ENCODE measurements around the gene HMMR.

The HMMR gene

GRCh38 chr5:163459819-163460561, 442 bp upstream of the HMMR start, which contains the start of gene NUDCD2:
TSS of gene NUDCD2 (minus strand) at chr5:163460102. CDS start at chr5:163460050, 52 bp downstream.
- DNase-seq = peak; percentile 93

GRCh38 chr5:163463063-163463435, 2.6 kb downstream of the HMMR start:
- no peak for DNase-seq

GRCh38 chr5:163467682-163468081, 7.2 kb downstream of the HMMR start:
- no peak for DNase-seq

GRCh38 chr5:163473635-163474243, 13.3 kb downstream of the HMMR start:
- no peak for DNase-seq

GRCh38 chr5:163475411-163475810, 15.0 kb downstream of the HMMR start:
- DNase-seq = no peak

- DNase-seq = no peak
Observed at GRCh38 chr5:163478126-163478981, 17.9 kb downstream of the HMMR start.

GRCh38 chr5:163478982-163479271, 18.5 kb downstream of the HMMR start:
- DNase-seq = no peak

- peak; percentile 12 for DNase-seq
Observed at GRCh38 chr5:163489055-163489744, 28.8 kb downstream of the HMMR start.

- DNase-seq = no peak
Observed at GRCh38 chr5:163489745-163490075, 29.3 kb downstream of the HMMR start.

- no peak for DNase-seq
Observed at GRCh38 chr5:163496286-163496685, 35.9 kb downstream of the HMMR start.

GRCh38 chr5:163497315-163497714, 36.9 kb downstream of the HMMR start:
- DNase-seq = no peak

- no peak for DNase-seq
Observed at GRCh38 chr5:163498886-163499285, 38.5 kb downstream of the HMMR start.

GRCh38 chr5:163502521-163502920, 42.1 kb downstream of the HMMR start:
- no peak for DNase-seq

- DNase-seq = peak; percentile 36
Observed at GRCh38 chr5:163503106-163504078, 43.0 kb downstream of the HMMR start.

- peak; percentile 59 for DNase-seq
Observed at GRCh38 chr5:163504079-163504931, 43.9 kb downstream of the HMMR start.

GRCh38 chr5:163505049-163505367, 44.6 kb downstream of the HMMR start:
- DNase-seq = no peak

GRCh38 chr5:163505368-163506094, 45.1 kb downstream of the HMMR start, which contains the start of gene MAT2B:
TSS of gene MAT2B (plus strand) at chr5:163505619. CDS start at chr5:163505687, 68 bp downstream.
- DNase-seq = peak; percentile 97

GRCh38 chr5:163506095-163506457, 45.6 kb downstream of the HMMR start:
- peak; percentile 24 for DNase-seq

- no peak for DNase-seq
Observed at GRCh38 chr5:163506726-163507125, 46.3 kb downstream of the HMMR start.

GRCh38 chr5:163508753-163509152, 48.3 kb downstream of the HMMR start:
- no peak for DNase-seq
